ENCODE data around the gene ZNF143. TPM values are rescaled to one million over a fixed set of nuclear protein-coding genes. Genes with fewer than 3 reads are reported as not detected.

The ZNF143 gene
- total RNA-seq, 1 donor from 2014 or later, result 28.3 TPM

DNA sequence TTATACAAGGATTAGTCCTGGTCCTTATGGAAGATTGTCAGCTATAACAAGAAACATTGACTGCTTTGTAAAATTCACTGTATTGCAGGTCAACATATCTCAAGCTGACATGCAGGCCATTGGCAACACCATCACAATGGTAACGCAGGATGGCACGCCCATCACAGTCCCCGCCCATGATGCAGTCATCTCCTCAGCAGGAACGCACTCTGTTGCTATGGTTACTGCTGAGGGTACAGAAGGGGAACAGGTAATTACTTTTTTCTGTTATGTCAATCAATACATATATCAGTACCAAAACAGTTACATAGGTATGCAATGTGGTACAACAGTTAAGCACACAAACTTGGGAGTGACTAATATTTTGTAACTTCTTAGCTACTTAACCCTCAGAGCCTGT lies 55.3 kb downstream of the ZNF143 start:
- Histone ChIP-seq H3K79me2 (ENCODE audit: insufficient read depth, low read length) (no peaks in the 10 kb centered on the region), H2AFZ (ENCODE audit: low read depth, low read length) (no peak overlapping the region), H3K9ac (ENCODE audit: low read length) (no peak overlapping the region), H3K4me2 (ENCODE audit: low read length) (no peak overlapping the region), H3K4me3 (ENCODE audit: insufficient read depth, low read depth, low read length) (no peak overlapping the region), H3K27me3 (ENCODE audit: insufficient read depth, low read length) (no peaks in the 10 kb centered on the region), H3K36me3 (ENCODE audit: insufficient read depth, low read length) (peaks cover 9% of the 10 kb centered on the region), H3K27ac (ENCODE audit: low read depth, low read length) (no peak overlapping the region), H3K9me3 (ENCODE audit: insufficient read depth, low read depth, low read length) (no peaks in the 10 kb centered on the region), H3K4me1 (ENCODE audit: insufficient read depth, low read length) (no peaks in the 10 kb centered on the region), H4K20me1 (ENCODE audit: insufficient read depth, low read length) (no peaks in the 10 kb centered on the region)
- Mint-ChIP-seq H3K9me3 (ENCODE audit: unreplicated experiment) (no peaks in the 10 kb centered on the region), H3K4me1 (ENCODE audit: low read depth, unreplicated experiment) (peaks cover 3% of the 10 kb centered on the region), H3K27me3 (ENCODE audit: low read depth, unreplicated experiment) (no peaks in the 10 kb centered on the region), H3K4me3 (ENCODE audit: unreplicated experiment) (no peak overlapping the region), H3K36me3 (ENCODE audit: low read depth, unreplicated experiment) (peaks cover 19% of the 10 kb centered on the region), H3K27ac (ENCODE audit: unreplicated experiment) (no peak overlapping the region)
- DNase-seq (ENCODE audit: low read depth) (no peak), FAIRE-seq (no peak)
- TF ChIP-seq, protein P1, sequence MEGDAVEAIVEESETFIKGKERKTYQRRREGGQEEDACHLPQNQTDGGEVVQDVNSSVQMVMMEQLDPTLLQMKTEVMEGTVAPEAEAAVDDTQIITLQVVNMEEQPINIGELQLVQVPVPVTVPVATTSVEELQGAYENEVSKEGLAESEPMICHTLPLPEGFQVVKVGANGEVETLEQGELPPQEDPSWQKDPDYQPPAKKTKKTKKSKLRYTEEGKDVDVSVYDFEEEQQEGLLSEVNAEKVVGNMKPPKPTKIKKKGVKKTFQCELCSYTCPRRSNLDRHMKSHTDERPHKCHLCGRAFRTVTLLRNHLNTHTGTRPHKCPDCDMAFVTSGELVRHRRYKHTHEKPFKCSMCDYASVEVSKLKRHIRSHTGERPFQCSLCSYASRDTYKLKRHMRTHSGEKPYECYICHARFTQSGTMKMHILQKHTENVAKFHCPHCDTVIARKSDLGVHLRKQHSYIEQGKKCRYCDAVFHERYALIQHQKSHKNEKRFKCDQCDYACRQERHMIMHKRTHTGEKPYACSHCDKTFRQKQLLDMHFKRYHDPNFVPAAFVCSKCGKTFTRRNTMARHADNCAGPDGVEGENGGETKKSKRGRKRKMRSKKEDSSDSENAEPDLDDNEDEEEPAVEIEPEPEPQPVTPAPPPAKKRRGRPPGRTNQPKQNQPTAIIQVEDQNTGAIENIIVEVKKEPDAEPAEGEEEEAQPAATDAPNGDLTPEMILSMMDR (IDR thresholded peaks at IDR 0.05; ENCODE audit: insufficient read depth, low read depth, low read length), result no peak
- no peak for TF ChIP-seq EZH2 (IDR thresholded peaks at IDR 0.05; ENCODE audit: insufficient read depth, low read length)

DNA sequence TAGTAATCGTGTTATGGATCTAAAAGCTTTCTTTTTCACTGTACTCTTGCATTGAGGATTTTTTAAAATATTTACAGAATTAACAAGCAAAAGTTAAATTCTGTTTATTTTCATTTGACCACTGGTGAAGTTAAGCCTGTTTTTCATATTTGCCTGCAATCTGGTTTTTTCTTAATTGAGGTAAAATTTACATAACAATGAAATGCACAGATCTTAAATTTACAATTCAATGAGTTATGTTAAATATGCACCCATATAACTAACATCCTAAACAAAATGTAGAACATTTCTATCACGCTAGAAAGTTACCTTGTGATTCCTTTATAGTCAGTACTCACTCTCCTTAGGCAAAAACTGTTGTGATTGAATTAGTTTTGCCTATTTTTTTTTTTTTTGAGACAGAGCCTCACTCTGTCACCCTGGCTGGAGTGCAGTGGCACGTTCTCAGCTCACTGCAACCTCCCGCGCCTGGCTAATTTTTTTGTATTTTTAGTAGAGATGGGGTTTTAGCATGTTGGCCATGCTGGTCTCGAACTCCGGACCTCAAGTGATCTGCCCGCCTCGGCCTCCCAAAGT lies 58.1 kb downstream of the ZNF143 start:
- Histone ChIP-seq H3K27me3 (ENCODE audit: insufficient read depth, low read length) (no peaks in the 10 kb centered on the region), H3K9me3 (ENCODE audit: insufficient read depth, low read depth, low read length) (no peaks in the 10 kb centered on the region), H4K20me1 (ENCODE audit: insufficient read depth, low read length) (no peaks in the 10 kb centered on the region), H3K36me3 (ENCODE audit: insufficient read depth, low read length) (peaks cover 2% of the 10 kb centered on the region), H3K79me2 (ENCODE audit: insufficient read depth, low read length) (no peaks in the 10 kb centered on the region), H3K4me1 (ENCODE audit: insufficient read depth, low read length) (no peaks in the 10 kb centered on the region), H3K4me3 (ENCODE audit: insufficient read depth, low read depth, low read length) (no peak overlapping the region), H3K27ac (ENCODE audit: low read depth, low read length) (no peak overlapping the region), H3K9ac (ENCODE audit: low read length) (no peak overlapping the region), H2AFZ (ENCODE audit: low read depth, low read length) (no peak overlapping the region), H3K4me2 (ENCODE audit: low read length) (no peak overlapping the region)
- Mint-ChIP-seq H3K4me3 (ENCODE audit: unreplicated experiment) (no peak overlapping the region), H3K36me3 (ENCODE audit: low read depth, unreplicated experiment) (peaks cover 18% of the 10 kb centered on the region), H3K27ac (ENCODE audit: unreplicated experiment) (no peak overlapping the region), H3K4me1 (ENCODE audit: low read depth, unreplicated experiment) (peaks cover 3% of the 10 kb centered on the region), H3K9me3 (ENCODE audit: unreplicated experiment) (no peaks in the 10 kb centered on the region), H3K27me3 (ENCODE audit: low read depth, unreplicated experiment) (no peaks in the 10 kb centered on the region)
- DNase-seq (ENCODE audit: low read depth), result no peak
- TF ChIP-seq, protein P1 (IDR thresholded peaks at IDR 0.05; ENCODE audit: insufficient read depth, low read depth, low read length), result no peak
- TF ChIP-seq EZH2 (IDR thresholded peaks at IDR 0.05; ENCODE audit: insufficient read depth, low read length), result no peak
- no peak for FAIRE-seq

DNA sequence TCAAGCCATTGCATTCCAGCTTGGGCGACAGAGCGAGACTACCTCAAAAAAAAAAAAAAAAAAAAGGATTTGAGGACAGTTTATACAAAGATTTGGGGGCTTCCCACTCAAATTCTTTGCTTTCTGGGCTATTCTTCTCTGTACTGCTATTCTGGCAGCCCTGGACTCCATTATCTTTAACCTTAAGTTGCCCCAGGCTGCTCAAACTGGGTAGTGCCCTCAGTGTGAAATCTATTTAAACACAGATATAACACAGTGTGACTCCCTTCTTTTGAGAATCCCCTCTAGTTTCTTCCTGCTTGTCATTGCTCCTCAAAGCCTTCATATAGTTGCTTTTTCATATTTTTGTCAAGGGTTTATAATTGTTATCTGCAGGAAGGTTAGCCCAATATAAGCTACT lies 63.2 kb downstream of the ZNF143 start:
- Histone ChIP-seq H3K4me2 (ENCODE audit: low read length) (no peak overlapping the region), H3K9me3 (ENCODE audit: insufficient read depth, low read depth, low read length) (no peaks in the 10 kb centered on the region), H3K36me3 (ENCODE audit: insufficient read depth, low read length) (no peaks in the 10 kb centered on the region), H3K9ac (ENCODE audit: low read length) (no peak overlapping the region), H4K20me1 (ENCODE audit: insufficient read depth, low read length) (no peaks in the 10 kb centered on the region), H3K4me3 (ENCODE audit: insufficient read depth, low read depth, low read length) (no peak overlapping the region), H3K27ac (ENCODE audit: low read depth, low read length) (no peak overlapping the region), H3K4me1 (ENCODE audit: insufficient read depth, low read length) (peaks cover 26% of the 10 kb centered on the region), H3K27me3 (ENCODE audit: insufficient read depth, low read length) (no peaks in the 10 kb centered on the region), H2AFZ (ENCODE audit: low read depth, low read length) (no peak overlapping the region), H3K79me2 (ENCODE audit: insufficient read depth, low read length) (no peaks in the 10 kb centered on the region)
- FAIRE-seq (no peak), DNase-seq (ENCODE audit: low read depth) (no peak)
- Mint-ChIP-seq H3K9me3 (ENCODE audit: unreplicated experiment) (no peaks in the 10 kb centered on the region), H3K27me3 (ENCODE audit: low read depth, unreplicated experiment) (no peaks in the 10 kb centered on the region), H3K4me1 (ENCODE audit: low read depth, unreplicated experiment) (peaks cover 9% of the 10 kb centered on the region), H3K27ac (ENCODE audit: unreplicated experiment) (no peak overlapping the region), H3K36me3 (ENCODE audit: low read depth, unreplicated experiment) (peaks cover 7% of the 10 kb centered on the region), H3K4me3 (ENCODE audit: unreplicated experiment) (no peak overlapping the region)
- TF ChIP-seq, protein P1 (IDR thresholded peaks at IDR 0.05; ENCODE audit: insufficient read depth, low read depth, low read length), result no peak
- no peak for TF ChIP-seq EZH2 (IDR thresholded peaks at IDR 0.05; ENCODE audit: insufficient read depth, low read length)
